ENCODE results near the gene CDKN1A. TPM values are rescaled to one million over a fixed set of nuclear protein-coding genes. Genes with fewer than 3 reads are reported as not detected.

The CDKN1A gene
- total and polyA plus RNA-seq, 5 donors from 2014 or later, result 1.4 to 115 (median 1.6) TPM

DNA sequence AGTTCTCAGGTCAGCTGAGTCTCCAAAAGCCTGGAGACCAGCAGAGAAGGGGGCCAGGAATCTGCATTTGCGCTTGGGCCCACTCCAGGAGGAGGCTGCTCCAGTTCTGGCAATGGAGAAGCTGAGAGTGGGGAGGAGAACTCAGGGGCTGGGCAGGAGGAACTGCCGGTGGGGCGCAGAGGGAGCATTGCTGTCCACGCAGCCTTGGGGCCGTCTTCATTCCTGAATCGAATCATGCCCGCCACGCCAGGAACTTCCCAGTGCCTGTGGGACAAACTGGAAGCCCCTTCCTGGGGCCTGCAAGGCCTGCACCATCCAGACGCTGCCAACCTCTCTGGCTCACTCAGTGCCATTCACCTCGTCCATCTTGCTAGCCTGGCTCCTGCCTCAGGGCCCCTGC is 36.0 kb downstream of the CDKN1A start:
- ATAC-seq (ENCODE audit: low read depth in 2 of 2), result no peak
- no peak for DNase-seq
- no peak overlapping the region for H3K27ac ChIP-seq (ENCODE audit: insufficient read depth, low read length, poor library complexity, severe bottlenecking)
- Mint-ChIP-seq H3K9me3 (no peaks in the 10 kb centered on the region), H3K4me1 (peaks cover 0 to under 1% (median 0%) of the 10 kb centered on the region in 4 donors), H3K4me3 (no peak overlapping the region), H3K27ac (no peak overlapping the region), H3K27me3 (no peaks in the 10 kb centered on the region), H3K36me3 (no peaks in the 10 kb centered on the region)
- no peaks in the 10 kb centered on the region for H3K4me1 ChIP-seq (ENCODE audit: control insufficient read depth, insufficient read depth, low read length, poor library complexity, severe bottlenecking)
- H3K9me3 ChIP-seq (ENCODE audit: control insufficient read depth in 2 of 2, low read length in 2 of 2), result no peaks in the 10 kb centered on the region
- no peaks in the 10 kb centered on the region for H3K27me3 ChIP-seq (ENCODE audit: control insufficient read depth, insufficient read depth, low read length)
- H3K4me3 ChIP-seq (ENCODE audit: low read depth, low read length), result no peak overlapping the region
- no peaks in the 10 kb centered on the region for H3K36me3 ChIP-seq (ENCODE audit: control insufficient read depth, insufficient read depth, low read length)

- Histone ChIP-seq H3K4me1 (ENCODE audit: control insufficient read depth, insufficient read depth, low read length, poor library complexity, severe bottlenecking) (no peaks in the 10 kb centered on the region), H3K4me3 (ENCODE audit: low read depth, low read length) (no peak overlapping the region), H3K27ac (ENCODE audit: insufficient read depth, low read length, poor library complexity, severe bottlenecking) (no peak overlapping the region), H3K9me3 (ENCODE audit: control insufficient read depth in 2 of 2, low read length in 2 of 2) (no peaks in the 10 kb centered on the region), H3K36me3 (ENCODE audit: control insufficient read depth, insufficient read depth, low read length) (no peaks in the 10 kb centered on the region), H3K27me3 (ENCODE audit: control insufficient read depth, insufficient read depth, low read length) (no peaks in the 10 kb centered on the region)
- H3K9me3 Mint-ChIP-seq, result no peaks in the 10 kb centered on the region
- H3K4me3 Mint-ChIP-seq, result no peak overlapping the region
- DNase-seq (no peak), ATAC-seq (ENCODE audit: low read depth in 2 of 2) (no peak)
- no peak overlapping the region for H3K27ac Mint-ChIP-seq
- H3K27me3 Mint-ChIP-seq, result no peaks in the 10 kb centered on the region
- no peaks in the 10 kb centered on the region for H3K36me3 Mint-ChIP-seq
- peaks cover 0 to 2% (median 0%) of the 10 kb centered on the region in 4 donors for H3K4me1 Mint-ChIP-seq
Observed at GRCh38 chr6:36715469-36715868, 37.0 kb downstream of the CDKN1A start.

DNA sequence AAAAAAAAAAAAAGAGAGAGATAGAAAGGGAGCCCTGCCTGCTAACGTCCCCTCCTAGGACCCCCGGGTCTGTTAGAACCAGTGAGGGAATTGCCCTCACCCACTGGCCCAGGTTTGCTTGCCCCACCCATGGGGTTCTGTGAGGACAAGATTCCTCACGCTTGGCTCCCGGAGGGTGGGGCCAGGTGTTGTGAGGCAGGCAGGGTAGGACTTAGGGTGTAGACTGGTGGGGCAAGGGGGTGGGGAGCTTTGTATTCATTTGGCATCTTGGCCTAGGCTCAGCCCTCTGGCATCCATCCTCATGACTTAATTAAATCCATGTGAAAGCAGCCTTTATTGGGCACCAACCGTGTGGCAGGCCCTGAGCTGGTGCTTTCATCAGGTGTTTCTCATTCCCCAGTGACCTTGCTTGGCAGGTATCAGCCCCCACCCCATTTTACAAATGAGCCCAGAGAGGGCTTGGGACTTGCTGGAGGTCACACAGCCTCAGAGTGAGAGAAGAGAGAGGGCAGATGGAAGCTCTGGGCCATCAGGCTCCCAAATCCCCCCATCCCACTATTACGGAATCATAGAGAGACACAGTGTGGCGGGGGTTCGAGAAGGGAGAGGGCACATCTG is 38.1 kb downstream of the CDKN1A start:
- no peak overlapping the region for H3K27ac ChIP-seq (ENCODE audit: insufficient read depth, low read length, poor library complexity, severe bottlenecking)
- ATAC-seq (ENCODE audit: low read depth in 2 of 2) (no peak), DNase-seq (no peak)
- H3K36me3 ChIP-seq (ENCODE audit: control insufficient read depth, insufficient read depth, low read length), result no peaks in the 10 kb centered on the region
- peaks cover 0 to 2% (median 0%) of the 10 kb centered on the region in 4 donors for H3K4me1 Mint-ChIP-seq
- no peaks in the 10 kb centered on the region for H3K36me3 Mint-ChIP-seq
- no peak overlapping the region for H3K27ac Mint-ChIP-seq
- H3K27me3 Mint-ChIP-seq, result no peaks in the 10 kb centered on the region
- no peak overlapping the region for H3K4me3 Mint-ChIP-seq
- H3K9me3 Mint-ChIP-seq, result peaks cover 0 to 2% (median 0%) of the 10 kb centered on the region in 7 donors
- H3K4me1 ChIP-seq (ENCODE audit: control insufficient read depth, insufficient read depth, low read length, poor library complexity, severe bottlenecking), result no peaks in the 10 kb centered on the region
- H3K4me3 ChIP-seq (ENCODE audit: low read depth, low read length), result no peak overlapping the region
- no peaks in the 10 kb centered on the region for H3K9me3 ChIP-seq (ENCODE audit: control insufficient read depth in 2 of 2, low read length in 2 of 2)
- no peaks in the 10 kb centered on the region for H3K27me3 ChIP-seq (ENCODE audit: control insufficient read depth, insufficient read depth, low read length)

DNA sequence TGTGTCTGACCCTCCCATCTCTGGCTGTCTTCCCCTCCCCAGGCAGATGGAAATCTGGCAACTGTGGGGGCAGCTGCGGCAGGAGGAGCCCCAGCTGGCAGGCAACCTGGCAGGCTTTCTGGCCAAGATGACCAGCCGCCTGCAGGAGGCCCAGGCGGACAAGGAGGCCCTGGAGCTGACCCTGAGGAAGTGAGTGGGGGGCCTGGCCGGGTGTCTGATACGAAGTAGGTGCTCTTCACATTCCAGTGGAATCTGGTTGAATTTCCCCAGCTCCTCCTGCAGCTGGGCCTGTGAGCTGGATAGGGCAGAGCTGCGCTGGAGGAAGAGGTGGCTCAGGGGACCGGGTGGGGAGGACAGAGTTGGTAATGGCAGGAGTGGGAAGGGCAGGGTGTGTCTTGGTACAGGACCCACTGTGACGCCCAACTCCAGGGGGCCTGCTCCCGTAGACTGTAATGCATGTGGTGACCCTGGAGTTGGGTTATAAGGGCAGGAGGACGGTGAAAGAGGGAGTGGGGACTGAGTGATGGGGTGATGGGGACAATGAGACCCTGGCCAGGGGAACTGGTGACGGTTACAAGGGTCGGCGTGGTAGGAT is 38.8 kb downstream of the CDKN1A start:
- peaks cover 0 to 2% (median 0%) of the 10 kb centered on the region in 4 donors for H3K4me1 Mint-ChIP-seq
- no peaks in the 10 kb centered on the region for H3K36me3 Mint-ChIP-seq
- H3K4me3 ChIP-seq (ENCODE audit: low read depth, low read length), result no peak overlapping the region
- H3K27ac Mint-ChIP-seq, result no peak overlapping the region
- H3K4me3 Mint-ChIP-seq, result no peak overlapping the region
- no peaks in the 10 kb centered on the region for H3K27me3 ChIP-seq (ENCODE audit: control insufficient read depth, insufficient read depth, low read length)
- ATAC-seq (ENCODE audit: low read depth in 2 of 2) (no peak), DNase-seq (no peak)
- H3K27ac ChIP-seq (ENCODE audit: insufficient read depth, low read length, poor library complexity, severe bottlenecking), result no peak overlapping the region
- no peaks in the 10 kb centered on the region for H3K9me3 ChIP-seq (ENCODE audit: control insufficient read depth in 2 of 2, low read length in 2 of 2)
- H3K9me3 Mint-ChIP-seq, result peaks cover 0 to 2% (median 0%) of the 10 kb centered on the region in 7 donors
- H3K4me1 ChIP-seq (ENCODE audit: control insufficient read depth, insufficient read depth, low read length, poor library complexity, severe bottlenecking), result no peaks in the 10 kb centered on the region
- H3K36me3 ChIP-seq (ENCODE audit: control insufficient read depth, insufficient read depth, low read length), result no peaks in the 10 kb centered on the region
- H3K27me3 Mint-ChIP-seq, result no peaks in the 10 kb centered on the region

DNA sequence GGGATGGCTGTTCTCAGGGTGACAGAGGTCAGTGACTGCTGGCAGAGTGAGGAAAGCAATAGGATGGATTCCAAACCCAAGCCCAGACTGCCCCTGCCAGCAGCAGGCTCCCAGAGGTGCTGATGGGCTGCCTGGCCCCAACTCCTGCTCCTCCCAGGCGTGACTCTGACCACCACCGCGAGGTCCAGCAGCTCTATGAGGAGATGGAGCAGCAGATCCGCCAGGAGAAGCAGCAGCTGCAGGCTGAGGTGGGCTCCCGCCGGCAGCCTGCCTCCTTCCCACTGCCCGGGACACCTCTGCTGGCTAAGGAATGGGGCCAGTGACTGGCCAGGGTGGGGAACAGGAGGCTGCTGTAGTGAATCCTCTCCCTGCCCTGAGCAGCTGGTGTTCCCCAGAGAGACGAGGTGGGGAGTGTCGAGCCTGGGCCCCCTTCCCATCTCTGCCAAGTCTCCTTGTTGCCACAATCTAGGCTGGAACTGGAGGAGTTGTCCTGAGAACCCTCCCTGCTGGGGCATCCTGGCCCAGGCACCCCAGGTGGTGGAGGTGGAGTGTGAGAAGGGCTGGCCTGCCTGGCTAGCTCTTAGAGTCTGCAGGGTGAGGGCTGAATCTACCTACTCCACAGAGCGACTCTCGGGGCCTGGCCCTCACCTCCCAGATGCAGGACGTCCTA is 39.5 kb downstream of the CDKN1A start:
- no peaks in the 10 kb centered on the region for H3K27me3 ChIP-seq (ENCODE audit: control insufficient read depth, insufficient read depth, low read length)
- H3K27ac ChIP-seq (ENCODE audit: insufficient read depth, low read length, poor library complexity, severe bottlenecking), result no peak overlapping the region
- Mint-ChIP-seq H3K36me3 (no peaks in the 10 kb centered on the region), H3K27ac (no peak overlapping the region), H3K4me3 (no peak overlapping the region), H3K27me3 (no peaks in the 10 kb centered on the region), H3K4me1 (peaks cover 0 to 2% (median 0%) of the 10 kb centered on the region in 4 donors), H3K9me3 (peaks cover 0 to 2% (median 0%) of the 10 kb centered on the region in 7 donors)
- H3K4me3 ChIP-seq (ENCODE audit: low read depth, low read length), result no peak overlapping the region
- no peaks in the 10 kb centered on the region for H3K36me3 ChIP-seq (ENCODE audit: control insufficient read depth, insufficient read depth, low read length)
- DNase-seq (no peak), ATAC-seq (ENCODE audit: low read depth in 2 of 2) (no peak)
- no peaks in the 10 kb centered on the region for H3K9me3 ChIP-seq (ENCODE audit: control insufficient read depth in 2 of 2, low read length in 2 of 2)
- no peaks in the 10 kb centered on the region for H3K4me1 ChIP-seq (ENCODE audit: control insufficient read depth, insufficient read depth, low read length, poor library complexity, severe bottlenecking)

DNA sequence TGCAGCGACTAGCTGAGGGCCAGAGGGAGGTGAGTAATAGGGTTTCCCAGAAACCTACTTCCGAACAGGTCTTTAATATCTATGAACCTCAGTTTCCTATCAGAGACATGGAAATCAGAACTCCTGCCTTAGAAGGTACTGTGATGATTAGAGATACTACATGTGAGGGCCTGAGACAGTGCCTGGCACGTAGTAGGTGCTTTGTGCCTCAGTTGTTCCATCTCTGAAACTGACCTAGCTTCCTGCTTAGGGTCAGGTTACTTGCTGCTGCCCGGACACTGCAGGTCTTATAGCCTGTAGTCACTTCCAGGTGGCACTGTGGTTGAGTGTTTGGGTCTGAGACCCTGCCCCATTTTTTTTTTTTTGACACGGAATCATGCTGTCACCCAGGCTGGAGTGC is 40.0 kb downstream of the CDKN1A start:
- H3K27ac ChIP-seq (ENCODE audit: insufficient read depth, low read length, poor library complexity, severe bottlenecking), result no peak overlapping the region
- Mint-ChIP-seq H3K36me3 (no peaks in the 10 kb centered on the region), H3K27me3 (no peaks in the 10 kb centered on the region), H3K9me3 (peaks cover 0 to 2% (median 0%) of the 10 kb centered on the region in 7 donors), H3K27ac (no peak overlapping the region), H3K4me1 (peaks cover 0 to 2% (median 0%) of the 10 kb centered on the region in 4 donors), H3K4me3 (no peak overlapping the region)
- ATAC-seq (ENCODE audit: low read depth in 2 of 2) (no peak), DNase-seq (no peak)
- no peaks in the 10 kb centered on the region for H3K36me3 ChIP-seq (ENCODE audit: control insufficient read depth, insufficient read depth, low read length)
- no peaks in the 10 kb centered on the region for H3K27me3 ChIP-seq (ENCODE audit: control insufficient read depth, insufficient read depth, low read length)
- no peaks in the 10 kb centered on the region for H3K4me1 ChIP-seq (ENCODE audit: control insufficient read depth, insufficient read depth, low read length, poor library complexity, severe bottlenecking)
- H3K4me3 ChIP-seq (ENCODE audit: low read depth, low read length), result no peak overlapping the region
- H3K9me3 ChIP-seq (ENCODE audit: control insufficient read depth in 2 of 2, low read length in 2 of 2), result no peaks in the 10 kb centered on the region

GRCh38 chr6:36719126-36719525 is 40.6 kb downstream of the CDKN1A start:
- H3K4me1 Mint-ChIP-seq, result peaks cover 0 to 2% (median 0%) of the 10 kb centered on the region in 4 donors

More at GRCh38 chr6:36719126-36719525, 40.6 kb downstream of the CDKN1A start:
- Mint-ChIP-seq H3K27me3 (no peaks in the 10 kb centered on the region), H3K9me3 (peaks cover 0 to 2% (median 0%) of the 10 kb centered on the region in 7 donors), H3K36me3 (no peaks in the 10 kb centered on the region), H3K4me3 (no peak overlapping the region), H3K27ac (no peak overlapping the region)
- Histone ChIP-seq H3K36me3 (ENCODE audit: control insufficient read depth, insufficient read depth, low read length) (no peaks in the 10 kb centered on the region), H3K27ac (ENCODE audit: insufficient read depth, low read length, poor library complexity, severe bottlenecking) (no peak overlapping the region), H3K9me3 (ENCODE audit: control insufficient read depth in 2 of 2, low read length in 2 of 2) (no peaks in the 10 kb centered on the region), H3K27me3 (ENCODE audit: control insufficient read depth, insufficient read depth, low read length) (no peaks in the 10 kb centered on the region), H3K4me1 (ENCODE audit: control insufficient read depth, insufficient read depth, low read length, poor library complexity, severe bottlenecking) (no peaks in the 10 kb centered on the region), H3K4me3 (ENCODE audit: low read depth, low read length) (no peak overlapping the region)
- ATAC-seq (ENCODE audit: low read depth in 2 of 2) (no peak), DNase-seq (no peak)

All from CD4-positive, CD25-positive, alpha-beta regulatory T cell (primary cell).